OCI-LY7 (cell line): ENCODE measurements around the gene GABARAP. TPM values are rescaled to one million over a fixed set of nuclear protein-coding genes. Genes with fewer than 3 reads are reported as not detected.
A peak's percentile ranks its signal among the peaks of the same experiment; 100 is the strongest.

Source experiments
- BruUV-seq: library from RNA; stranded (reverse); fragments of 400-500 nt; replicated peaks from 2 replicates; lab custom pipeline; 2021; lab: Mats Ljungman, UMichigan
- CTCF ChIA-PET: fragments of 300-600 bp; sonication (Branson Sonifier 250); formaldehyde crosslinking; loops from one replicate; lab custom pipeline; 2022; ENCODE audit warnings: antibody characterized with exemption; ENCODE audit not compliant: unreplicated experiment; lab: Charles Lee
- POLR2A ChIA-PET: fragments of 300-600 bp; sonication (Branson Sonifier 250); formaldehyde crosslinking; loops from one replicate; lab custom pipeline; 2022; ENCODE audit warnings: antibody characterized with exemption; lab: Charles Lee
- DNase-seq: peaks from one replicate; pipeline ENCODE4 v3.0.0-alpha.2; 2015; ENCODE audit warnings: low spot score
- H2AFZ ChIP-seq: fragments of 200-600 bp; sonication (generic), shearing (Covaris generic); 2 replicates; pipeline ENCODE4 v1.6.1; 2014; ENCODE audit warnings: mild to moderate bottlenecking, antibody characterized with exemption, low read length, moderate library complexity
- H3K27ac ChIP-seq: fragments of 200-600 bp; sonication (generic); 2 replicates; pipeline ENCODE4 v1.5.1; 2014; ENCODE audit warnings: mixed run types, low read depth, mild to moderate bottlenecking, moderate library complexity, low read length, inconsistent platforms; ENCODE audit not compliant: poor library complexity, severe bottlenecking
- H3K36me3 ChIP-seq: fragments of 200-600 bp; sonication (generic); 2 replicates; pipeline ENCODE4 v1.6.1; 2014; ENCODE audit warnings: mild to moderate bottlenecking, antibody characterized with exemption, low read length, moderate library complexity, mixed read lengths; ENCODE audit not compliant: insufficient read depth
- H3K4me1 ChIP-seq: fragments of 200-600 bp; sonication (generic); 2 replicates; pipeline ENCODE4 v1.5.1; 2014; ENCODE audit warnings: mild to moderate bottlenecking, low read length; ENCODE audit not compliant: insufficient read depth, poor library complexity, severe bottlenecking
- H3K4me2 ChIP-seq: fragments of 200-600 bp; sonication (generic); 2 replicates; pipeline ENCODE4 v1.6.1; 2014; ENCODE audit warnings: mild to moderate bottlenecking, low read length
- H3K4me3 ChIP-seq: fragments of 200-600 bp; sonication (generic); 2 replicates; pipeline ENCODE4 v1.5.1; 2014; ENCODE audit warnings: mild to moderate bottlenecking, low read depth, low read length; ENCODE audit not compliant: poor library complexity, severe bottlenecking
- H3K79me2 ChIP-seq: fragments of 200-600 bp; sonication (generic); 2 replicates; pipeline ENCODE4 v1.6.1; 2016; ENCODE audit warnings: low read depth, mild to moderate bottlenecking, low read length, moderate library complexity, mixed read lengths; ENCODE audit not compliant: insufficient read depth
- H3K9me2 ChIP-seq: fragments of 200-600 bp; sonication (generic); 2 replicates; pipeline ENCODE4 v1.6.1; 2016; ENCODE audit warnings: mild to moderate bottlenecking, low read length, mixed read lengths; ENCODE audit not compliant: insufficient read depth
- H3K9me3 ChIP-seq: fragments of 200-600 bp; sonication (generic); 2 replicates; pipeline ENCODE4 v1.6.1; 2014; ENCODE audit warnings: mild to moderate bottlenecking, mixed run types, low read length, mixed read lengths
- H4K20me1 ChIP-seq: fragments of 200-600 bp; sonication (generic); 2 replicates; pipeline ENCODE4 v1.6.1; 2014; ENCODE audit warnings: mild to moderate bottlenecking, antibody characterized with exemption, low read length, moderate library complexity, mixed read lengths; ENCODE audit not compliant: insufficient read depth
- CTCF ChIP-seq: fragments of 200-600 bp; sonication (generic); conservative IDR thresholded peaks from 2 replicates; pipeline ENCODE4 v1.5.1; 2014; ENCODE audit warnings: mild to moderate bottlenecking, antibody characterized with exemption, low read length, moderate library complexity, mixed read lengths
- EZH2phosphoT487 ChIP-seq: fragments of 200-600 bp; sonication (generic); IDR thresholded peaks from 2 replicates; pipeline ENCODE4 v1.6.1; 2018; ENCODE audit warnings: low read depth, borderline replicate concordance, mild to moderate bottlenecking, mixed run types, antibody characterized with exemption, low read length, moderate library complexity, mixed read lengths
- intact Hi-C: fragments of 100-400 bp; cut with micrococcal nuclease; formaldehyde crosslinking; loops from one replicate; pipeline ENCODE4 v1.10.0; 2022; ENCODE audit not compliant: unreplicated experiment
- total RNA-seq, 2 experiments: library from RNA; depleted of rRNA in 1 of 2; stranded (reverse); fragments of >200 nt in 1 of 2; shearing (Covaris generic) in 1 of 2; gene quantifications; 2 replicates each; pipeline ENCODE4 v1.2.3, GENCODE V29; 2014 to 2022

GABARAP gene
- total RNA-seq, 2 experiments from 2014 or later, result 128 to 199 TPM

GRCh38 chr17:7232114-7232513 lies 10.1 kb downstream of the GABARAP start:
- H3K4me3 ChIP-seq, result peak overlapping the region; percentile 97

GRCh38 chr17:7229504-7229903 lies 12.7 kb downstream of the GABARAP start:
- Histone ChIP-seq H3K36me3 (peaks cover 78% of the 10 kb centered on the region), H3K27ac (no peak overlapping the region), H3K9me3 (no peaks in the 10 kb centered on the region), H3K9me2 (no peaks in the 10 kb centered on the region), H3K4me3 (no peak overlapping the region), H3K4me1 (peaks cover 10% of the 10 kb centered on the region), H4K20me1 (peaks cover 11% of the 10 kb centered on the region), H3K79me2 (peaks cover 37% of the 10 kb centered on the region), H3K4me2 (no peak overlapping the region), H2AFZ (no peak overlapping the region)
- intact Hi-C loops, result no loop called here
- ChIA-PET CTCF (no interaction called here), POLR2A (no interaction called here)
- DNase-seq, result no peak
- TF ChIP-seq CTCF (no peak), EZH2phosphoT487 (no peak)
- no TSS peak for BruUV-seq

More at GRCh38 chr17:7232114-7232513, 10.1 kb downstream of the GABARAP start:
- Histone ChIP-seq H2AFZ (no peak overlapping the region), H3K27ac (no peak overlapping the region), H3K36me3 (peaks cover 77% of the 10 kb centered on the region), H3K9me3 (no peaks in the 10 kb centered on the region), H3K9me2 (no peaks in the 10 kb centered on the region), H3K4me2 (peak overlapping the region; percentile 98), H4K20me1 (peaks cover 15% of the 10 kb centered on the region), H3K4me1 (peaks cover 35% of the 10 kb centered on the region), H3K79me2 (peaks cover 46% of the 10 kb centered on the region)
- BruUV-seq, result TSS peak; percentile 47
- ChIA-PET CTCF (no interaction called here), POLR2A (no interaction called here)
- DNase-seq, result no peak
- TF ChIP-seq CTCF (no peak), EZH2phosphoT487 (no peak)
- intact Hi-C loops, result no loop called here

GRCh38 chr17:7228920-7229319 lies 13.3 kb downstream of the GABARAP start:
- no peaks in the 10 kb centered on the region for H3K9me3 ChIP-seq
- H3K4me1 ChIP-seq, result peaks cover 10% of the 10 kb centered on the region
- H3K79me2 ChIP-seq, result peaks cover 36% of the 10 kb centered on the region
- TF ChIP-seq EZH2phosphoT487, result no peak
- no peak for TF ChIP-seq CTCF
- no TSS peak for BruUV-seq
- H3K4me3 ChIP-seq, result no peak overlapping the region
- DNase-seq, result no peak
- H3K4me2 ChIP-seq, result no peak overlapping the region
- intact Hi-C loops, result no loop called here
- peaks cover 11% of the 10 kb centered on the region for H4K20me1 ChIP-seq
- POLR2A ChIA-PET, result no interaction called here
- no peak overlapping the region for H2AFZ ChIP-seq
- CTCF ChIA-PET, result no interaction called here
- no peak overlapping the region for H3K27ac ChIP-seq
- peaks cover 83% of the 10 kb centered on the region for H3K36me3 ChIP-seq
- H3K9me2 ChIP-seq, result no peaks in the 10 kb centered on the region
